GM12878 (cell line): Measurements from ENCODE around the gene COL9A2.

Experiments used
- CTCF ChIP-seq, 3 experiments: IDR thresholded peaks in 2 of 3; conservative IDR thresholded peaks in 1 of 3; 2 replicates each; pipeline ENCODE4 v1.5.1; 2011; ENCODE audit warnings: low read depth in 3 of 3, low read length in 3 of 3, mild to moderate bottlenecking in 3 of 3, control low read depth in 2 of 3, moderate library complexity in 2 of 3, inconsistent platforms in 1 of 3, mixed read lengths in 1 of 3; ENCODE audit not compliant: control insufficient read depth in 2 of 3, insufficient read depth in 1 of 3; ENCODE audit errors: extremely low read depth in 1 of 3
- EP300 ChIP-seq, 2 experiments: fragments of 150-350 bp in 1 of 2; IDR thresholded peaks; 2 replicates each; pipeline ENCODE4 v1.6.1; 2011 to 2012; ENCODE audit warnings: low read depth in 2 of 2, low read length in 2 of 2, borderline replicate concordance in 1 of 2, improper control_type of control experiment in 1 of 2, inconsistent platforms in 1 of 2; ENCODE audit not compliant: control insufficient read depth in 1 of 2
- EZH2 ChIP-seq: IDR thresholded peaks from 2 replicates; pipeline ENCODE4 v1.6.1; 2012; ENCODE audit warnings: low read depth, mild to moderate bottlenecking, control low read depth, inconsistent platforms, low read length, borderline replicate concordance; ENCODE audit not compliant: control insufficient read depth
- POLR2A ChIP-seq: IDR thresholded peaks from 2 replicates; pipeline ENCODE4 v1.6.1; 2011; ENCODE audit warnings: low read depth, mild to moderate bottlenecking, low read length
- SMC3 ChIP-seq: IDR thresholded peaks from 2 replicates; pipeline ENCODE4 v1.6.1; 2011; ENCODE audit warnings: low read length, improper control_type of control experiment, borderline replicate concordance
- SRF ChIP-seq, 2 experiments: IDR thresholded peaks; 2 replicates each; pipeline ENCODE4 v1.6.1; 2011; ENCODE audit warnings: low read depth in 2 of 2, low read length in 2 of 2, mild to moderate bottlenecking in 1 of 2, moderate library complexity in 1 of 2
- TCF12 ChIP-seq: IDR thresholded peaks from 2 replicates; pipeline ENCODE4 v1.6.1; 2011; ENCODE audit warnings: low read depth, mild to moderate bottlenecking, low read length
- ZNF24 ChIP-seq: fragments of 450-650 bp; IDR thresholded peaks from 2 replicates; pipeline ENCODE4 v1.6.1; 2017; ENCODE audit warnings: antibody characterized with exemption, mild to moderate bottlenecking
- TF ChIP-seq, protein P1 (sequence below): IDR thresholded peaks from 2 replicates; pipeline ENCODE4 v1.6.1; 2011; ENCODE audit warnings: borderline replicate concordance, low read depth, mild to moderate bottlenecking, moderate library complexity, mixed read lengths, low read length; ENCODE audit not compliant: insufficient read depth; ENCODE audit errors: extremely low read length
- TF ChIP-seq, protein P2 (sequence below): fragments of 450-650 bp; IDR thresholded peaks from 2 replicates; pipeline ENCODE4 v1.6.1; 2017; ENCODE audit warnings: mild to moderate bottlenecking
- TF ChIP-seq, protein P3 (sequence below): IDR thresholded peaks from 2 replicates; pipeline ENCODE4 v1.6.1; 2012; ENCODE audit warnings: low read depth, low read length, improper control_type of control experiment

DNA sequence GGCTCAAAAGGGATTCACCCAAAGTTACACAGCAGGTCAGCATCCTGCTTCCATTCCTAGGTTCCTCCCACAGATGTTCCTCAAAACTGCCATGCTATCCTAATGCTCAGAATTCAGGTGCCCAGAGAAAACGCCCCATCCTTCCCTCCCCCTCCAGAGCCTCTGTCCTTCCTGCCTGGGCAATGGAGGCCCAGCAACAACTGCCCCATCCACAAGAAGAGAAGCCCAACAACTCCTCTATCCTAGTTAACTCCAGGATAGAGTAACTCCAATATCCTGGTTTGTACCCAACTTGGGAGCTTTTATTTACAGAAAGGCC, 16.9 kb downstream of the COL9A2 start:
- no peak for TF ChIP-seq EP300 (IDR thresholded peaks at IDR 0.05; ENCODE audit: borderline replicate concordance in 1 of 2, control insufficient read depth in 1 of 2, low read depth in 2 of 2, low read length in 2 of 2)
- TF ChIP-seq SRF (IDR thresholded peaks at IDR 0.05; ENCODE audit: low read depth in 2 of 2, low read length in 2 of 2): no peak
- TF ChIP-seq, protein P1, sequence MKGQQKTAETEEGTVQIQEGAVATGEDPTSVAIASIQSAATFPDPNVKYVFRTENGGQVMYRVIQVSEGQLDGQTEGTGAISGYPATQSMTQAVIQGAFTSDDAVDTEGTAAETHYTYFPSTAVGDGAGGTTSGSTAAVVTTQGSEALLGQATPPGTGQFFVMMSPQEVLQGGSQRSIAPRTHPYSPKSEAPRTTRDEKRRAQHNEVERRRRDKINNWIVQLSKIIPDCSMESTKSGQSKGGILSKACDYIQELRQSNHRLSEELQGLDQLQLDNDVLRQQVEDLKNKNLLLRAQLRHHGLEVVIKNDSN: no peak
- TF ChIP-seq, protein P2, sequence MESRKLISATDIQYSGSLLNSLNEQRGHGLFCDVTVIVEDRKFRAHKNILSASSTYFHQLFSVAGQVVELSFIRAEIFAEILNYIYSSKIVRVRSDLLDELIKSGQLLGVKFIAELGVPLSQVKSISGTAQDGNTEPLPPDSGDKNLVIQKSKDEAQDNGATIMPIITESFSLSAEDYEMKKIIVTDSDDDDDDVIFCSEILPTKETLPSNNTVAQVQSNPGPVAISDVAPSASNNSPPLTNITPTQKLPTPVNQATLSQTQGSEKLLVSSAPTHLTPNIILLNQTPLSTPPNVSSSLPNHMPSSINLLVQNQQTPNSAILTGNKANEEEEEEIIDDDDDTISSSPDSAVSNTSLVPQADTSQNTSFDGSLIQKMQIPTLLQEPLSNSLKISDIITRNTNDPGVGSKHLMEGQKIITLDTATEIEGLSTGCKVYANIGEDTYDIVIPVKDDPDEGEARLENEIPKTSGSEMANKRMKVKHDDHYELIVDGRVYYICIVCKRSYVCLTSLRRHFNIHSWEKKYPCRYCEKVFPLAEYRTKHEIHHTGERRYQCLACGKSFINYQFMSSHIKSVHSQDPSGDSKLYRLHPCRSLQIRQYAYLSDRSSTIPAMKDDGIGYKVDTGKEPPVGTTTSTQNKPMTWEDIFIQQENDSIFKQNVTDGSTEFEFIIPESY: no peak
- TF ChIP-seq CTCF (IDR thresholded peaks at IDR 0.05 in 2 of 3, conservative IDR thresholded peaks at IDR 0.05 in 1 of 3; ENCODE audit: control insufficient read depth in 2 of 3, extremely low read depth in 1 of 3, insufficient read depth in 1 of 3, low read depth in 3 of 3, low read length in 3 of 3): no peak
- TF ChIP-seq TCF12: no peak
- TF ChIP-seq POLR2A: no peak
- TF ChIP-seq SMC3: no peak
- TF ChIP-seq, protein P3, sequence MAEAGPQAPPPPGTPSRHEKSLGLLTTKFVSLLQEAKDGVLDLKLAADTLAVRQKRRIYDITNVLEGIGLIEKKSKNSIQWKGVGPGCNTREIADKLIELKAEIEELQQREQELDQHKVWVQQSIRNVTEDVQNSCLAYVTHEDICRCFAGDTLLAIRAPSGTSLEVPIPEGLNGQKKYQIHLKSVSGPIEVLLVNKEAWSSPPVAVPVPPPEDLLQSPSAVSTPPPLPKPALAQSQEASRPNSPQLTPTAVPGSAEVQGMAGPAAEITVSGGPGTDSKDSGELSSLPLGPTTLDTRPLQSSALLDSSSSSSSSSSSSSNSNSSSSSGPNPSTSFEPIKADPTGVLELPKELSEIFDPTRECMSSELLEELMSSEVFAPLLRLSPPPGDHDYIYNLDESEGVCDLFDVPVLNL: no peak
- TF ChIP-seq ZNF24: no peak
- TF ChIP-seq EZH2: no peak
